Measurements from ENCODE around the gene CAVIN3. TPM values are rescaled to one million over a fixed set of nuclear protein-coding genes. Genes with fewer than 3 reads are reported as not detected.
"Not testable (repeated sequence)": the region's sequence is repeated elsewhere in the genome, so short reads cannot be mapped to it uniquely, and the experiment has no call there.

Gene CAVIN3
- polyA plus RNA-seq, 4 donors: 2.0 to 29.6 (median 12.3) TPM

DNA sequence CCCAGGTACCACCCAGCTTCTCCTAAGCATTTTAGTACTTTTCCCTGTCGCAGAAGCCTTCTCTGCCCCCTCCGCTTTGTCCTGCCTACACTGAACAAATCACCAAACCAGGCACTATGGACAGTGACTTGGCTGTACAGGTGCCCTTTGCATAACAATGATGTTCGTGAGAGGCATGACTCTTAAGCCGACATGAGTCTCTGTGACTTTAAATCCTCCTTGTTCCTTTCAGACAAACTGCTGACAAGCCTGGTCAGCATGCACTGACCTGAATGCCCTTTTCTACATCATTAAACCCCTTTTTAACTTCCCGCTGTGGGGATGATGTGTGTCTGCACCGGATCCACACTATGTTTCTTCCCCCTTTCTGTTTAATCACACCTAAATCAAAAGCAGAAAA is 16.6 kb downstream of the CAVIN3 start:
- FAIRE-seq (no peak), DNase-seq (no peak)
- Histone ChIP-seq H3K4me1 (ENCODE audit: control insufficient read depth in 3 of 3, insufficient read depth in 2 of 3, low read depth in 1 of 3, low read length in 2 of 3) (no peaks in the 10 kb centered on the region), H3K4me3 (ENCODE audit: low read depth in 1 of 3, low read length in 3 of 3) (no peak overlapping the region), H3K27ac (ENCODE audit: low read depth in 1 of 3, low read length in 2 of 3) (no peak overlapping the region), H3K27me3 (ENCODE audit: control insufficient read depth in 3 of 3, insufficient read depth in 3 of 3, low read length in 3 of 3) (peaks cover 0 to 9% (median 0%) of the 10 kb centered on the region in 3 donors), H3K9me3 (ENCODE audit: control insufficient read depth in 2 of 2, insufficient read depth in 1 of 2, low read depth in 1 of 2, low read length in 1 of 2) (no peaks in the 10 kb centered on the region), H3K36me3 (ENCODE audit: control insufficient read depth in 3 of 3, insufficient read depth in 2 of 3, low read depth in 1 of 3, low read length in 3 of 3) (no peaks in the 10 kb centered on the region)
- 68 to 93% (median 89%) methylated on average over 6 of the region's 6 CpGs for WGBS, 3 donors

DNA sequence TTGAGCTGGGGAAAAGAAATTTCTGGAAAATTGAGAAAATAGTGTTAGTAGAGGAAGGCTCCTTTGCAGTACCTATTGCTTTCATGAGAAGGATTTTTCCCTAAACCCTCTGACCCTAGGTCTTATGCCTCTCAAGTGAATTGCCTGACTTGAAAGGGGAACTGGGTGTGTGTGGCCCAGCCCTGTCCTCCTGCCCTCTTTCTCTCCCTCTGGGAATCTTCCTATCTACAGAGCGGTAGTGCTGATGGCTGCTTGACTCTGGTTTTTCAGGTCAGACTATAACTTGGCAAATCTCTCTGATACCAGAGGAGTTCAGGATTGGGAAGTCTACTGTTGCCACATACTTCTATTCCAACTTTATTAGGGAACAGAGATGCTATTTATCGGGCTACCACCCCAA is 19.2 kb downstream of the CAVIN3 start:
- no peaks in the 10 kb centered on the region for H3K36me3 ChIP-seq (ENCODE audit: control insufficient read depth in 3 of 3, insufficient read depth in 2 of 3, low read depth in 1 of 3, low read length in 3 of 3)
- peaks cover 0 to 4% (median 0%) of the 10 kb centered on the region in 3 donors for H3K27me3 ChIP-seq (ENCODE audit: control insufficient read depth in 3 of 3, insufficient read depth in 3 of 3, low read length in 3 of 3)
- no peak for FAIRE-seq
- no peak overlapping the region for H3K4me3 ChIP-seq (ENCODE audit: low read depth in 1 of 3, low read length in 3 of 3)
- DNase-seq: no peak
- H3K9me3 ChIP-seq (ENCODE audit: control insufficient read depth in 2 of 2, insufficient read depth in 1 of 2, low read depth in 1 of 2, low read length in 1 of 2): no peaks in the 10 kb centered on the region
- no peaks in the 10 kb centered on the region for H3K4me1 ChIP-seq (ENCODE audit: control insufficient read depth in 3 of 3, insufficient read depth in 2 of 3, low read depth in 1 of 3, low read length in 2 of 3)
- H3K27ac ChIP-seq (ENCODE audit: low read depth in 1 of 3, low read length in 2 of 3): no peak overlapping the region
- 72 to 78% (median 76%) methylated on average over 2 of the region's 2 CpGs for WGBS, 3 donors

DNA sequence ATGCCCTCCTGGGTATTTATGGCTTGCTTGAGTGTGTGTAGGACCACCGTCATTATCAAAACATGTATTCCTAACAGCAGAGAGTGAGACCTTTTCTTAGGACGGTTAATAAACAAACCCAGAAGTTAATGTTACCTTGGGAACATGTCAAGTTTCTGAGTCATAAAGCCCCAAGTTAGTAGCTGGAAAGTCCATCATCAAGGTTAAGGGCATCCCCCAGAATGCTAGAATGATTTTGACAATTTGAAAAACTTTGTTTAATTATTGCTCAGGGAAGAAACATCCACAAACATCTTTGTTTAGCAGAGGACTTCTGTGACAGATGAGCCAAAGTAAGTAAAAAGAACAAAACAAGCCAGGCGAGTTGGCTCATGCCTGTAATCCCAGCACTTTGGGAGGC is 20.0 kb downstream of the CAVIN3 start:
- WGBS, 3 donors: 70 to 78% (median 71%) methylated on average over 3 of the region's 3 CpGs
- Histone ChIP-seq H3K4me3 (ENCODE audit: low read depth in 1 of 3, low read length in 3 of 3) (no peak overlapping the region), H3K27ac (ENCODE audit: low read depth in 1 of 3, low read length in 2 of 3) (no peak overlapping the region), H3K4me1 (ENCODE audit: control insufficient read depth in 3 of 3, insufficient read depth in 2 of 3, low read depth in 1 of 3, low read length in 2 of 3) (no peaks in the 10 kb centered on the region), H3K27me3 (ENCODE audit: control insufficient read depth in 3 of 3, insufficient read depth in 3 of 3, low read length in 3 of 3) (peaks cover 0 to 3% (median 0%) of the 10 kb centered on the region in 3 donors), H3K36me3 (ENCODE audit: control insufficient read depth in 3 of 3, insufficient read depth in 2 of 3, low read depth in 1 of 3, low read length in 3 of 3) (no peaks in the 10 kb centered on the region), H3K9me3 (ENCODE audit: control insufficient read depth in 2 of 2, insufficient read depth in 1 of 2, low read depth in 1 of 2, low read length in 1 of 2) (no peaks in the 10 kb centered on the region)
- no peak for FAIRE-seq
- DNase-seq: no peak

DNA sequence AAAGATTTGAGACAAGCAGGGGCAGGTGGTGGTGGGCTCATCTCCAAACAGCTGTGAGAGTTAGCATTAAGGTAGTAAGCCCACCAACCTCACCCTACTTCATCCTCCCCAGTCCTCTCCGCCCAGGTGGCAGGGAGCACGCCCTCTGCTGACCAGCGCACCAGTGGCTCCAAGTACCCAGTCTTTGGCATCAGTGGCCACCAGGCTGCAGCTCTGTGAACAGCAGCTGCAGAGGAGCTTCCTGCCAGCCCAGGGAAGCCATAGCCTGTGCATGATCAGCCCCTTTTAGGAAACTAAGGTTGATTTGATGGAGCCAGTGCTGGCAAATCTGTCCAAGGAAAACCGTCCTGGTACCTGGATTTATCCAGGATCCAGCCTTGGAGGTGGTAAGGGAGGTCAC is 21.7 kb downstream of the CAVIN3 start:
- peak; percentile 18 to 23 for DNase-seq

DNA sequence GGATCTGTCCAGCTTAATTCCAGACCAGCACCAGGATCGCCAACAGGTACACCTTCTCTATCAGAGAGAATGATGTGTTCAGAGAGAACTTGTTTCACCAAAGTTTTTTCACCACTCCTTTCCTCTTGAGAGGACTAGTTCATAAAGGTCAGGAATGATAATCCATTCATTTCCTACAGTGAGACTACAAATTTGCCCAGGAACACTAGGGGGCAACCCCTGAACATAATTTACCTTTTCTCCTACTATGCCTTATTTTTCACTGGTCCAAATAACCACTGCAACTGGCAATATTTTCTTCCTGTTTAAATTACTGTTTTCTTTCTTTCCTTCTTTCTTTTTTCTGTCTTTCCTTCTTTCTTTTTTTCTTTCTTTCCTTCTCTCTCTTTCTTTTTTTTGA is 22.5 kb downstream of the CAVIN3 start:
- H3K27me3 ChIP-seq (ENCODE audit: control insufficient read depth in 3 of 3, insufficient read depth in 3 of 3, low read length in 3 of 3): no peaks in the 10 kb centered on the region
- no peaks in the 10 kb centered on the region for H3K9me3 ChIP-seq (ENCODE audit: control insufficient read depth in 2 of 2, insufficient read depth in 1 of 2, low read depth in 1 of 2, low read length in 1 of 2)
- no peak overlapping the region for H3K4me3 ChIP-seq (ENCODE audit: low read depth in 1 of 3, low read length in 3 of 3)
- WGBS, 3 donors: 74 to 92% (median 86%) methylated on average over 1 of the region's 1 CpG
- H3K27ac ChIP-seq (ENCODE audit: low read depth in 1 of 3, low read length in 2 of 3): no peak overlapping the region
- H3K4me1 ChIP-seq (ENCODE audit: control insufficient read depth in 3 of 3, insufficient read depth in 2 of 3, low read depth in 1 of 3, low read length in 2 of 3): no peaks in the 10 kb centered on the region
- DNase-seq (no peak), FAIRE-seq (no peak)
- no peaks in the 10 kb centered on the region for H3K36me3 ChIP-seq (ENCODE audit: control insufficient read depth in 3 of 3, insufficient read depth in 2 of 3, low read depth in 1 of 3, low read length in 3 of 3)

More for the DNA sequence above, 21.7 kb downstream of the CAVIN3 start:
- Histone ChIP-seq H3K27me3 (ENCODE audit: control insufficient read depth in 3 of 3, insufficient read depth in 3 of 3, low read length in 3 of 3) (no peaks in the 10 kb centered on the region), H3K27ac (ENCODE audit: low read depth in 1 of 3, low read length in 2 of 3) (no peak overlapping the region), H3K9me3 (ENCODE audit: control insufficient read depth in 2 of 2, insufficient read depth in 1 of 2, low read depth in 1 of 2, low read length in 1 of 2) (no peaks in the 10 kb centered on the region), H3K36me3 (ENCODE audit: control insufficient read depth in 3 of 3, insufficient read depth in 2 of 3, low read depth in 1 of 3, low read length in 3 of 3) (no peaks in the 10 kb centered on the region), H3K4me1 (ENCODE audit: control insufficient read depth in 3 of 3, insufficient read depth in 2 of 3, low read depth in 1 of 3, low read length in 2 of 3) (no peaks in the 10 kb centered on the region), H3K4me3 (ENCODE audit: low read depth in 1 of 3, low read length in 3 of 3) (no peak overlapping the region)
- WGBS, 3 donors: 47 to 56% (median 51%) methylated on average over 4 of the region's 4 CpGs
- no peak for FAIRE-seq

DNA sequence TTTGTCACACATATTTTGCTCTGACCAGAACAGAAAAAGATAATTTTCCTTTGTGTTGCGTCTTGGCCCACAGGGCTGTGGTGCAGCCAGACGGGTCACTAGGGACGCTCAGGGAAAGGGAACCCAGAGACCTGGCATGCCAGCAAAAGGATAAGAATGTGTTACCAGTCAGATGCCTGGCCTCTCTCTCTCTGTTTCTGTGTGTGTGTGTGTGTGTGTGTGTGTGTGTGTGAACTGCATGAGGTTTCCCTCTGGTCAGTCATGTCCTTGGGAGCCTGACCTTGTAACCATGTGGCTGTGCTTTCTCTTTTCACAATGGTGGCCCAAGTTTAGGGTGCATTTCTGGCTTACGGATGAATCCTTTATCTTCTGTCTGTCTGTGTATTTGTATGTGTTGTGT is 35.3 kb downstream of the CAVIN3 start:
- peaks cover 0 to 19% (median 0%) of the 10 kb centered on the region in 3 donors for H3K27me3 ChIP-seq (ENCODE audit: control insufficient read depth in 3 of 3, insufficient read depth in 3 of 3, low read length in 3 of 3)
- 87 to 89% (median 87%) methylated on average over 4 of the region's 4 CpGs for WGBS, 3 donors
- DNase-seq (no peak), FAIRE-seq (no peak)
- H3K36me3 ChIP-seq (ENCODE audit: control insufficient read depth in 3 of 3, insufficient read depth in 2 of 3, low read depth in 1 of 3, low read length in 3 of 3): no peaks in the 10 kb centered on the region
- no peaks in the 10 kb centered on the region for H3K9me3 ChIP-seq (ENCODE audit: control insufficient read depth in 2 of 2, insufficient read depth in 1 of 2, low read depth in 1 of 2, low read length in 1 of 2)
- no peak overlapping the region for H3K27ac ChIP-seq (ENCODE audit: low read depth in 1 of 3, low read length in 2 of 3)
- no peaks in the 10 kb centered on the region for H3K4me1 ChIP-seq (ENCODE audit: control insufficient read depth in 3 of 3, insufficient read depth in 2 of 3, low read depth in 1 of 3, low read length in 2 of 3)
- H3K4me3 ChIP-seq (ENCODE audit: low read depth in 1 of 3, low read length in 3 of 3): no peak overlapping the region

DNA sequence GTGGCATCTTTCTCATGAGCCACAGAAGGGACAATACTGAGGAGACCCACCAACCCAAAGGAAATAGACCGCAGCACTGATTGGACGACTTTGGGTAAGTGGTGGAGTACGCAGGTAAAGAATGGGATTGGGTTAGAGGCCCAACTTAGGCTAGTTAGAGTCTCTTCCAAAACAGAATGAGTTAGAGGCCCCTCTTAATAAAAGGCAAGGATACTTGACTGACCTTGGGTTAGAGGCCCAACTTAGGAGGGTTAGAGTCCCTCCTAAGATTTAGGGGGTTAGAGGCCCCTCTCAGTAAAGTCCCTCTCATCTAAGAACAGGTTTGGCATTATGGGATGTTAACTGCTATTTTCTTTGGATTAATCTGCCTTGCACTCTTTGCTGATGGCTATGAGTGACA is 36.1 kb downstream of the CAVIN3 start:
- WGBS, 3 donors: 91 to 95% (median 93%) methylated on average over 3 of the region's 3 CpGs
- Histone ChIP-seq H3K4me3 (ENCODE audit: low read depth in 1 of 3, low read length in 3 of 3) (no peak overlapping the region), H3K4me1 (ENCODE audit: control insufficient read depth in 3 of 3, insufficient read depth in 2 of 3, low read depth in 1 of 3, low read length in 2 of 3) (no peaks in the 10 kb centered on the region), H3K27ac (ENCODE audit: low read depth in 1 of 3, low read length in 2 of 3) (no peak overlapping the region), H3K36me3 (ENCODE audit: control insufficient read depth in 3 of 3, insufficient read depth in 2 of 3, low read depth in 1 of 3, low read length in 3 of 3) (no peaks in the 10 kb centered on the region), H3K9me3 (ENCODE audit: control insufficient read depth in 2 of 2, insufficient read depth in 1 of 2, low read depth in 1 of 2, low read length in 1 of 2) (no peaks in the 10 kb centered on the region), H3K27me3 (ENCODE audit: control insufficient read depth in 3 of 3, insufficient read depth in 3 of 3, low read length in 3 of 3) (peaks cover 0 to 14% (median 0%) of the 10 kb centered on the region in 3 donors)
- FAIRE-seq (no peak), DNase-seq (no peak)

DNA sequence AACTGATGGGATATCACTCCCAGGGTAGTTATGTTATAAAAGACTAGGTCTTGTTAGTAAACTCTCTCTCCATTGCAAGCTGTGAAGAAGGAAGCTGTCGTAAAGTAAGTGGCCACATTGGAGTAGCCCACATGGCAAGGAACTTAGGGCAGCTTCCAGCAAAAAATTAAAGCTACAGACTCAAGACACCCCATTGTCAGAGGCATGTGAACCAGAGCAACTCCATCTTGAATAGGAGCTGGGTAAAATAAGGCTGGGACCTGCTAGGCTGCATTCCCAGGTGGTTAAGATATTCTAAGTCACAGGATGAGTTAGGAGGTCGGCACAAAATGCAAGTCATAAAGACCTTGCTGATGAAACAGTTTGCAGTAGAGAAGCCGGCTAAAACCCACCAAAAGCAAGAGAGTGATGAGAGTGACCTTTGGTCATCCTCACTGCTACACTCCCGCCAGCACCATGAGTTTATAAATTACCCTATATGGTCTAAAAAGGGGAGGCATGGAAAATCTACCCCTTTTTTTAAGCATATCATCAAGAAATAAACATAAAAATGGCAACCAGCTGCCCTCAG is 36.8 kb downstream of the CAVIN3 start:
- H3K36me3 ChIP-seq (ENCODE audit: control insufficient read depth in 3 of 3, insufficient read depth in 2 of 3, low read depth in 1 of 3, low read length in 3 of 3): no peaks in the 10 kb centered on the region
- no peak overlapping the region for H3K27ac ChIP-seq (ENCODE audit: low read depth in 1 of 3, low read length in 2 of 3)
- no peaks in the 10 kb centered on the region for H3K9me3 ChIP-seq (ENCODE audit: control insufficient read depth in 2 of 2, insufficient read depth in 1 of 2, low read depth in 1 of 2, low read length in 1 of 2)
- no peaks in the 10 kb centered on the region for H3K4me1 ChIP-seq (ENCODE audit: control insufficient read depth in 3 of 3, insufficient read depth in 2 of 3, low read depth in 1 of 3, low read length in 2 of 3)
- H3K4me3 ChIP-seq (ENCODE audit: low read depth in 1 of 3, low read length in 3 of 3): no peak overlapping the region
- FAIRE-seq (no peak), DNase-seq (no peak)
- 41 to 63% (median 48%) methylated on average over 4 of the region's 4 CpGs for WGBS, 3 donors
- peaks cover 0 to 18% (median 0%) of the 10 kb centered on the region in 3 donors for H3K27me3 ChIP-seq (ENCODE audit: control insufficient read depth in 3 of 3, insufficient read depth in 3 of 3, low read length in 3 of 3)

DNA sequence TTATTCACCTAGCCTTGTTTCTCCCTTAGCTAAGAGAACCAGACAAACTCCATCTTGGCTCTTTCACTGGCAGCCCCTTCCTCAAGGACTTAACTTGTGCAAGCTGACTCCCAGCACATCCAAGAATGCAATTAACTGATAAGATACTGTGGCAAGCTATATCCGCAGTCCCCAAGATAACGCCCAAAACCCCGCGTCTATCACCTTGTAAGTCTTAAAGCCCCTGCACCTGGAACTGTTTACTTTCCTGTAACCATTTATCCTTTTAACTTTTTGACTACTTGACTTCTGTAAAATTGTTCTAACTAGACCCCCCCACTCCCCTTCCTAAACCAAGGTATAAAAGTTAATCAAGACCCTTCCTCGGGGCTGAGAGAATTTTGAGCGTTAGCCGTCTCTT is 39.5 kb downstream of the CAVIN3 start:
- H3K9me3 ChIP-seq (ENCODE audit: control insufficient read depth in 2 of 2, insufficient read depth in 1 of 2, low read depth in 1 of 2, low read length in 1 of 2); FAIRE-seq; H3K4me3 ChIP-seq (ENCODE audit: low read depth in 1 of 3, low read length in 3 of 3); H3K27ac ChIP-seq (ENCODE audit: low read depth in 1 of 3, low read length in 2 of 3); H3K4me1 ChIP-seq (ENCODE audit: control insufficient read depth in 3 of 3, insufficient read depth in 2 of 3, low read depth in 1 of 3, low read length in 2 of 3); H3K36me3 ChIP-seq (ENCODE audit: control insufficient read depth in 3 of 3, insufficient read depth in 2 of 3, low read depth in 1 of 3, low read length in 3 of 3); DNase-seq: not testable (repeated sequence)
- peaks cover 0 to 19% (median 0%) of the 10 kb centered on the region in 3 donors for H3K27me3 ChIP-seq (ENCODE audit: control insufficient read depth in 3 of 3, insufficient read depth in 3 of 3, low read length in 3 of 3)
- 18 to 46% (median 33%) methylated on average over 7 of the region's 7 CpGs for WGBS, 3 donors

All from small intestine (tissue), 7 donors.